Left colon (tissue), 2 donors: ENCODE results near the gene RDH8. TPM values are rescaled to one million over a fixed set of nuclear protein-coding genes. Genes with fewer than 3 reads are reported as not detected.
A peak's percentile ranks its signal among the peaks of the same experiment; 100 is the strongest.
"Not testable (repeated sequence)": the region's sequence is repeated elsewhere in the genome, so short reads cannot be mapped to it uniquely, and the experiment has no call there.

Source experiments
- ATAC-seq: fragments of 200-7000 bp; cut with Tn5 transposase; one replicate; pipeline ENCODE4 v1.9.1; 2020; ENCODE audit warnings: mild to moderate bottlenecking, moderate library complexity
- DNase-seq, 2 donors: peaks; one replicate each; pipeline ENCODE4 v3.0.0-alpha.2; 2020
- intact Hi-C, 2 donors: fragments of 100-400 bp; cut with DNase I in 1 of 2; cut with micrococcal nuclease in 1 of 2; formaldehyde crosslinking; loops; one replicate each; pipeline versions ENCODE4 v1.11.2 to v1.14.0; 2022; cut with DNase I, micrococcal nuclease
- total RNA-seq, 2 donors: library from RNA; stranded (reverse); fragmentation: NEBNext Ultra II Directional; extraction: Animal tissue kit (Norgen Biotek cat#: 25700); gene quantifications; one replicate each; pipeline ENCODE4 v1.2.1, GENCODE V29; 2021
- donor health status: DM: no; HTN: no; CAD: no.
- donor health status: DM: yes; HTN: yes; CAD: no.

The RDH8 gene
- total RNA-seq, 2 donors from 2014 or later: not detected

- intact Hi-C loops: loop anchor here (10.0 kb wide), 1 partner anchor 88 kb away; the partner anchor contains the start of gene OLFM2 (in 2 of the 2)
- not testable (repeated sequence) for ATAC-seq, DNase-seq
Measured at GRCh38 chr19:10023096-10023495, 9.8 kb downstream of the RDH8 start.

DNA sequence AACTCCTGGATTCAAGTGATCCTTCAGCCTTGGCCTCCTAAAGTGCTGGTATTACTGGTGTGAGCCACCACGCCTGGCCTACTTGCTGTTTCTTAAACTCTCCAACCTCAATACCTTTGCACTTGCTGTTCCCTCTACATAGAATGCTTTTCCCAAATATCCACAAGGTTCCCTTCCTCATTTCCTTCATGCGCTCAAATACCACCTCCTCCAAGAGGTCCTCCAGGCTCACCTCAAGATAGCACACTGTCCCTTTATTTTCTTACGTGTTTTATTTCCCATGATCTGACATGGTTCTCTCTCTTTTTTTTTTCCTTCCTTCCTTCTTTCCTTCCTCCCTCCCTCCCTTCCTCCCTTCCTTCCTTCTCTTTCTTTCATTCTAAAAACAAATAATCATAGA is 13.5 kb downstream of the RDH8 start:
- intact Hi-C loops: loop anchor here (10.0 kb wide), 1 partner anchor 92 kb away; the partner anchor contains the start of gene OLFM2 (in 2 of the 2)
- DNase-seq (no peak), ATAC-seq (no peak)

DNA sequence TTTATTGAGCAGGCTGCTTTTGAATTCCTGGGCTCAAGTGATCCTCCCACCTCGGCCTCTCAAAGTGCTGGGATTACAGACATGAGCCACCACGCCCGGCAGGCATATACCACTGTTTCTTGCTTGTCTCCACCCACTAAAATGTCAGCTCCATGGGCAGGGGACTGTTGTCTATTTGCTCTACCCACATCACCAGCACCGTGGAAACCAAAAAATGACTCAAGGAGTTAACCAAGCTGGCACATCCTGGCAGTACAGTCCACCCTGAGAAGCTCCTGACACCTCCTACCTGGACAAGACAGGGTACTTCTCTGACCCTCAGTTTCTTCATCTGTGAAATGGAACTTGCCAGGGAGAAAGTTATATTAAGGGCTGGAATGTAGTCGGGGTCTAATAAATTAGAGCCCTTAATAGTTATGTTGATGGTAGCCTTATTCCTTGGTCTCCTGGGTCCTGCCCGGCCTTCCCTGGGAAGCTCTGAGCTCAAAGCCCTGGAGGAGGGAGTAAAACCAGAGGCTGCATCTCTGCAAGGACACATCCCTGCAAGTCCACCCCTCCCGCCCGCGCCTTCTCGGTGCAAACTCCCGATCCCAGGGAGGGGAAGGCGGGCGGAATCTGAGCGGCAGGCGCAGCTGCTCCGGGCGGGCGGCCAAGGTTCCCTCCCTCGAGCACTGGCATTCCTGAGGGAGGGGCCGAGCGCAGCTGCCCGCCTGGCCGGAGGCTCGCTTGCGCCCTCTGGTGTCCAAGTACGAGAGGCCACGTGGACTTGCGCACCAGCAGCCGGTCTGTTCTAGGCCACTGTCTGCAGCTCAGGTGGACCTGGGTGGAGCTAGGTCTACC is 14.1 kb downstream of the RDH8 start:
- DNase-seq: peak; percentile 94 to 97
- ATAC-seq: peak; percentile 100
- intact Hi-C loops: loop anchor here (10.0 kb wide), 1 partner anchor 93 kb away; the partner anchor contains the start of gene OLFM2 (in 2 of the 2)

DNA sequence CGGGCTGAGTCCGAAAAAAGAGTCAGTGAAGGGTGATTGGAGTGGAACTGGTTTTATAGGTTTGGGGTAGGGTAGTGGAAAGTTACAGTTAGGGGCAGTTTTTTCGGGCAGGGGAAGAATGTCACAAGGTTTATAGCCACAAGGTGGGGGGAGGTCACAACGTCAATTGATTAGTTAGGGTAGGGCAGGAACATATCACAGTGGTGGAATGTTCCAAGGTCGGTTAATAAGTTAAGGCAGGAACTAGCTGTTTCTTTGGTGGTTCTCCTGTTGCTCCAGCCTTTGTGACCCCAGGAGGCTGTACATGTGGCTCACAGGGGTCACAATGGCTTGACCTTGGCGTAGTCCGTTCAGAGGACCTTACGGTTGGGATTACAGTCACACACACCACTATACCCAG is 20.3 kb downstream of the RDH8 start:
- intact Hi-C loops: no loop called here
- ATAC-seq (no peak), DNase-seq (no peak)

GRCh38 chr19:10036601-10037071 is 23.4 kb downstream of the RDH8 start:
- DNase-seq (no peak), ATAC-seq (peak; percentile 83)
- intact Hi-C loops: no loop called here

- intact Hi-C loops: no loop called here
- ATAC-seq: peak; percentile 69
- DNase-seq: peak in 1 of 2 donors; percentile 36
Measured at GRCh38 chr19:10037367-10037766, 24.1 kb downstream of the RDH8 start.

DNA sequence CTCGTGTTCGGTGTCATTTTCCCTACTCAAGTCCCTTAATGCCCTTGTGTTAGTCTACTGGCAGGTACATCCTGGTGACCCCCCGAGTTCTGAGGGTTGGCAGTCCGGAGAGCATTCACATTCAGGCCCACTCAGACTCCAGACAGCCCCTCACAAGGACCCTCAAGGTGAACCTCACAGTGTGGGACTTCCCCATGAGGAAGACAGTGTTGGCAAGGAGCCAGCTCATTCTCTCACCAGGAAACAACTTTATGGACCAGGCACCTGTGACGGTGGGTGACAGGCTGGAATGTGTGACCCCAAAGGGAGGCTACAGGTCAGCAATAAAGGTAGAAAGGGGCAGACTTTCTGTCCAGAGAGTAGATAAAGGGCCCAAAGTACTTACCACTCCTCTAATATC is 24.5 kb downstream of the RDH8 start:
- ATAC-seq: peak; percentile 46
- intact Hi-C loops: no loop called here
- DNase-seq: peak in 1 of 2 donors; percentile 45

DNA sequence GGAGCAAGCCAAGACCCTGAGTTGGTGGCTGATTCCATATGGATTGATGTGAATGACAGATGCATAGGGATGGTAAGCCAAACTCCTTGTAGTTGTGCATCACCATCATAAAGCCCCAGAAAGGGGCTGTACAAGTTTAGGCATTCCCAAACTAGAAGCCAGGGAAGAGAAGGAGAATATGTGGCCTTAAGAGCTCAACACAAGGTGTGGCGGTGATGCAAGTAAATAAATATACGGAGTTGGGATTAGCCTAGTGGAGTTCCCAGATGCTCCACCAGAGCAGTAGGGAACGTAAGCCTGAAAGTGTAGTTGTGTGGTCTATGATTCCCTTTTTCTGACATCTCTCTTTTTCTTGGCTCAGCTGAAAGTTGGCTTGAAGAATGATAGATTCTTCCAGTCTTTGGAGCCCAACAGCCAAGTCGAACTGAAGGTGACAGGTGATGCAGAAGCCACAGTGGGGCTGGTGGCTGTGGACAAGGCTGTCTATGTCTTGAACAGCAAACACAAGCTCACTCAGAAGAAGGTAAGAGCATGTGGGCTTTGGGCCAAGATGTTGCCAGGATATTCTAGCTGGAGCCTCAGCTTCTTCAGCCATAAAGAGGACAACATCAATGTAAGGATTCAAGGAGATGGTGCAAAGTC is 30.1 kb downstream of the RDH8 start:
- no peak for ATAC-seq
- intact Hi-C loops: no loop called here
- DNase-seq: no peak

GRCh38 chr19:10044390-10044789 is 31.1 kb downstream of the RDH8 start:
- intact Hi-C loops: no loop called here
- ATAC-seq (no peak), DNase-seq (no peak)

GRCh38 chr19:10045371-10045770 is 32.1 kb downstream of the RDH8 start:
- ATAC-seq (no peak), DNase-seq (no peak)
- intact Hi-C loops: no loop called here

GRCh38 chr19:10049626-10050025 is 36.3 kb downstream of the RDH8 start:
- DNase-seq: no peak
- ATAC-seq: no peak
- intact Hi-C loops: no loop called here

- intact Hi-C loops: no loop called here
- DNase-seq (no peak), ATAC-seq (no peak)
Measured at GRCh38 chr19:10052602-10053360, 39.5 kb downstream of the RDH8 start.

GRCh38 chr19:10061717-10062310 is 48.5 kb downstream of the RDH8 start:
- ATAC-seq (no peak), DNase-seq (no peak)
- intact Hi-C loops: no loop called here

DNA sequence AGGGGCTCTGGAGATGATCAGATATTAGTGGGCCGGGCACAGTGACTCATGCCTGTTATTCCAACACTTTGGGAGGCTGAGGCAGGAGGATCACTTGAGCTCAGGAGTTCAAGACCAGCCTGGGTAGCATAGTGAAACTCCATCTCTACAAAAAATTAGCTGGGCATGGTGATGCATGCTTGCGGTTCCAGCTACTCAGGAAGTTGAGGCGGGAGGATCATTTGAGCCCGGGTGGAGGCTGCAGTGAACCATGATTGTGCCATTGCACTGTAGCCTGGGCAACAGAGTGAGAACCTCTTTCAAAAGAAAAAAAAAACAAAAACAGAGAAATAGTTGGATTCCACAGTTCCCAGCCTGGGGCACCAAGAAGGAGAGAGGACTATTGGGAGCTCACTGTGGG is 54.9 kb downstream of the RDH8 start:
- ATAC-seq (no peak), DNase-seq (no peak)
- intact Hi-C loops: no loop called here

DNA sequence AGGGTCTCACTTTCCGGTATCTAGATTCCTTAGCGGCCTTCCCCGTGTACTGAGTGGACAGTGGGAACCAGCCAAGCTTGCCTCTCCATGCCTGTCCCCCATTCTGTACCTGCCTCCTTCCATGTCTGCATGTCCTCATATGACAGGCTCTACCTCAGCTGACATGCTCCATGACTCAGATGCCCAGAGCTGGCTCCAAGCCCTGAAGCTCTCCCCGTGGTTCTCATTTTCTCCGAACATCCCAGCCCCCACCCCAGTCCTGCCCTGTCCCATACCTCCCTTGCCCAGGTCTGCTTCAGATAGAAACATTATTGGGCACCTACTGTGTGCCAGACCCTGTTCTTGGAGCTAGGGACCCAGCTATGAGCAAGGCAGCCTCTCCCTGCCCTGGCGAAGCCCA is 55.8 kb downstream of the RDH8 start:
- DNase-seq (no peak), ATAC-seq (no peak)
- intact Hi-C loops: no loop called here

GRCh38 chr19:10070730-10071446 is 57.6 kb downstream of the RDH8 start:
- ATAC-seq: no peak
- no peak for DNase-seq
- intact Hi-C loops: no loop called here
